K562 (cell line): ENCODE results near the gene KDM2B. TPM values are rescaled to one million over a fixed set of nuclear protein-coding genes. Genes with fewer than 3 reads are reported as not detected.
A peak's percentile ranks its signal among the peaks of the same experiment; 100 is the strongest.

ENCODE experiments used
- BACH1 ChIP-seq: fragments of 200-800 bp; sonication (Bioruptor generic); IDR thresholded peaks from 2 replicates; pipeline ENCODE4 v1.6.1; 2016; ENCODE audit warnings: missing genetic modification characterization, missing compliant biosample characterization
- BCL6 ChIP-seq: fragments of 250-450 bp; sonication (Bioruptor Pico); IDR thresholded peaks from 2 replicates; pipeline ENCODE4 v1.4.0; 2020
- BDP1 ChIP-seq: IDR thresholded peaks from 3 replicates; pipeline ENCODE4 v1.6.1; 2011; ENCODE audit not compliant: insufficient read length, insufficient read depth
- BRD9 ChIP-seq: fragments of 450-650 bp; IDR thresholded peaks from 2 replicates; pipeline ENCODE4 v1.6.1; 2018; ENCODE audit warnings: low read depth; ENCODE audit not compliant: partially characterized antibody
- CCNT2 ChIP-seq: IDR thresholded peaks from 2 replicates; pipeline ENCODE4 v1.6.1; 2011; ENCODE audit warnings: borderline replicate concordance, low read depth, mild to moderate bottlenecking, moderate library complexity, mixed read lengths, low read length; ENCODE audit not compliant: insufficient read length; ENCODE audit errors: extremely low read depth
- CREBBP ChIP-seq: IDR thresholded peaks from one replicate; pipeline ENCODE4 v1.6.1; 2012; ENCODE audit warnings: low read depth, mild to moderate bottlenecking, control low read depth, inconsistent platforms, low read length
- DNMT1 ChIP-seq: fragments of 450-650 bp; IDR thresholded peaks from 2 replicates; pipeline ENCODE4 v1.6.1; 2016; ENCODE audit warnings: antibody characterized with exemption, mild to moderate bottlenecking
- ESRRB ChIP-seq: fragments of 250-450 bp; sonication (Bioruptor Pico); IDR thresholded peaks from 2 replicates; pipeline ENCODE4 v1.5.0; 2020; ENCODE audit warnings: mild to moderate bottlenecking, moderate library complexity, borderline replicate concordance
- ETV5 ChIP-seq: sonication (generic); formaldehyde crosslinking; IDR thresholded peaks from 2 replicates; pipeline ENCODE4 v1.4.0; 2020; ENCODE audit warnings: low read depth, mild to moderate bottlenecking, missing genetic modification reagents
- EWSR1 ChIP-seq: fragments of 450-650 bp; IDR thresholded peaks from 2 replicates; pipeline ENCODE4 v1.6.1; 2018; ENCODE audit warnings: borderline replicate concordance, mild to moderate bottlenecking, low read depth, moderate library complexity; ENCODE audit not compliant: partially characterized antibody
- HOXB6 ChIP-seq: fragments of 250-450 bp; sonication (Bioruptor Pico); IDR thresholded peaks from 2 replicates; pipeline ENCODE4 v1.5.1; 2022; ENCODE audit warnings: mild to moderate bottlenecking, borderline replicate concordance
- LARP7 ChIP-seq: fragments of 450-650 bp; IDR thresholded peaks from 2 replicates; pipeline ENCODE4 v1.6.1; 2016
- PHB2 ChIP-seq: fragments of 450-650 bp; IDR thresholded peaks from 2 replicates; pipeline ENCODE4 v1.6.1; 2017; ENCODE audit warnings: low read depth
- POLR2G ChIP-seq: fragments of 200-400 bp; formaldehyde crosslinking; IDR thresholded peaks from 2 replicates; pipeline ENCODE4 v1.6.1; 2017; ENCODE audit warnings: low read depth, mild to moderate bottlenecking, antibody characterized with exemption, low read length, moderate library complexity
- SIN3B ChIP-seq: fragments of 450-650 bp; IDR thresholded peaks from 2 replicates; pipeline ENCODE4 v1.6.1; 2017; ENCODE audit warnings: low read depth, mild to moderate bottlenecking, moderate library complexity
- SMAD1 ChIP-seq: fragments of 150-350 bp; IDR thresholded peaks from 2 replicates; pipeline ENCODE4 v1.6.1; 2014; ENCODE audit warnings: low read length, low read depth; ENCODE audit not compliant: partially characterized antibody
- SMC3 ChIP-seq: conservative IDR thresholded peaks from 2 replicates; pipeline ENCODE4 v1.6.1; 2011; ENCODE audit warnings: low read depth, low read length, improper control_type of control experiment; ENCODE audit not compliant: insufficient read depth
- ZBTB7A ChIP-seq: IDR thresholded peaks from 2 replicates; pipeline ENCODE4 v1.6.1; 2011; ENCODE audit warnings: low read depth, mild to moderate bottlenecking, low read length, moderate library complexity, borderline replicate concordance; ENCODE audit not compliant: control insufficient read depth
- ZNF239 ChIP-seq: fragments of 250-450 bp; sonication (Bioruptor Pico); IDR thresholded peaks from 2 replicates; pipeline ENCODE4 v1.4.0; 2020; ENCODE audit warnings: mild to moderate bottlenecking
- ZNF3 ChIP-seq: fragments of 250-450 bp; sonication (Bioruptor Pico); IDR thresholded peaks from 2 replicates; pipeline ENCODE4 v1.5.0; 2021; ENCODE audit warnings: mild to moderate bottlenecking, moderate library complexity
- ZNF384 ChIP-seq: IDR thresholded peaks from 2 replicates; pipeline ENCODE4 v1.6.1; 2012; ENCODE audit warnings: low read depth, low read length, improper control_type of control experiment
- ZNF79 ChIP-seq: fragments of 250-450 bp; sonication (Bioruptor Pico); IDR thresholded peaks from 2 replicates; pipeline ENCODE4 v1.4.0; 2020; ENCODE audit warnings: low read depth, mild to moderate bottlenecking, moderate library complexity
- ZSCAN29 ChIP-seq: fragments of 450-650 bp; IDR thresholded peaks from 2 replicates; pipeline ENCODE4 v1.6.1; 2017
- polyA plus RNA-seq, 8 experiments: library from polyadenylated mRNA; depleted of rRNA in 4 of 8; stranded (reverse) in 5 of 8; unstranded in 3 of 8; fragments of >200 nt; fragmentation: Nextera tagmentation in 2 of 8; fragmentation: Illumina TruSeq in 1 of 8; extraction: Ambion mirVana in 2 of 8; extraction: Trizol in 1 of 8; gene quantifications; 2 replicates each; pipeline versions ENCODE4 v1.2.1 to v1.2.3, GENCODE V29; 2011 to 2014; ENCODE audit warnings: inconsistent platforms in 1 of 8, missing spikeins in 1 of 8
- total RNA-seq, 7 experiments: library from RNA; depleted of rRNA in 6 of 7; stranded (reverse); fragments of >200 nt in 6 of 7; fragmentation: Illumina TruSeq in 2 of 7; extraction: Trizol in 2 of 7; gene quantifications; 2 replicates each; pipeline versions ENCODE4 v1.2.1 to v1.2.3, GENCODE V29; 2011 to 2021; ENCODE audit warnings: low replicate concordance in 1 of 7
- TF ChIP-seq, protein P1 (sequence below), 2 experiments: IDR thresholded peaks; 2 replicates each; pipeline ENCODE4 v1.6.1; 2012; ENCODE audit warnings: improper control_type of control experiment in 2 of 2, low read depth in 2 of 2, low read length in 2 of 2, borderline replicate concordance in 1 of 2
- TF ChIP-seq, protein P2 (sequence below): fragments of 450-650 bp; formaldehyde crosslinking; IDR thresholded peaks from 2 replicates; pipeline ENCODE4 v1.4.0; 2022; ENCODE audit warnings: mild to moderate bottlenecking, moderate library complexity
- TF ChIP-seq, protein P3 (sequence below): sonication (generic); formaldehyde crosslinking; IDR thresholded peaks from 2 replicates; pipeline ENCODE4 v1.5.0; 2020; ENCODE audit warnings: missing genetic modification reagents

Gene KDM2B
- total and polyA plus RNA-seq, 9 of the 15 experiments (the other 6 are each of a cell fraction or from before 2014, with no cell fraction given), result 7.4 to 50.5 (median 22.5) TPM

DNA sequence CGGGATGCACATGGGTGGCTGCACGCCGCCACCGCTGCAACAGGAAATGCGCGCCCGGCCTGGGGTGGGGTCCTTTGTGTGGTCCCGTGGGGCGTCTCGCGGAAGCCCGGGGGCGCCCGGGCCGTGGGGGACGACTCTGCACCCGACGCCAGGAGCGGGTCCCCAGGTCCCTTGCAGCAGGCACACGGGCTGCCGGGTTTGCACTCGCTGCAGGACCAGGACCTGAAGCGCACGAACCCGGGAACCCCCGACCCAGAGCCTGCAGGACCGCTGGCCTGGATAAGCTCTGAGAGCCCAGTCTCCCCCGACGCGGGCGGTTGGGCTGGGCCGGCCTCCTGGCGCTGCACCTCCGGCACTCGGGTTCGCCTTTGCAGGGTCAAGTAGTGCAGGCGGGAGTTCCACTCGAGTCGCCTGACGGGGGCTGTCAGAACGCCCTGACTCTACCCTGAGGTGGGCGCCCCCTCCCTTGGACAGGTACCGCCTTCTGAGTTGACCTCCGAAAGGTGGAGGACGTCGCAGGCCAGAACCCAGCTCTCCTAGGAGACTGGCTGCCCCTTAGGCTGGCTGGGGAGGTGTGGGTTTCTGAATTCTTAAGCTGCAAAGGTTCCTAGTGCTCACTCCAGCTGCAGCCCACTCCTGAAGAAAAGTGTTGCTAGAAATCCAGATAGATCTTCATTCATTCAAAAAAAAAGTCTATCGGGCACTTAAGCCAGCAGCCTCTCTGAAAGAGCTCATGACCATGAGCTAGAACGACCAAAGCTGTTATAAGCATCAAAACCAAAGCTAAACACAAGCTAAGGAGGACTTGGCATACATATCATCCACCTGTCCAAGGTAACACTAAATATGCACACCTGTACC is 113.0 kb downstream of the KDM2B start (continued):
- no peak for TF ChIP-seq CREBBP
- TF ChIP-seq, protein P1, sequence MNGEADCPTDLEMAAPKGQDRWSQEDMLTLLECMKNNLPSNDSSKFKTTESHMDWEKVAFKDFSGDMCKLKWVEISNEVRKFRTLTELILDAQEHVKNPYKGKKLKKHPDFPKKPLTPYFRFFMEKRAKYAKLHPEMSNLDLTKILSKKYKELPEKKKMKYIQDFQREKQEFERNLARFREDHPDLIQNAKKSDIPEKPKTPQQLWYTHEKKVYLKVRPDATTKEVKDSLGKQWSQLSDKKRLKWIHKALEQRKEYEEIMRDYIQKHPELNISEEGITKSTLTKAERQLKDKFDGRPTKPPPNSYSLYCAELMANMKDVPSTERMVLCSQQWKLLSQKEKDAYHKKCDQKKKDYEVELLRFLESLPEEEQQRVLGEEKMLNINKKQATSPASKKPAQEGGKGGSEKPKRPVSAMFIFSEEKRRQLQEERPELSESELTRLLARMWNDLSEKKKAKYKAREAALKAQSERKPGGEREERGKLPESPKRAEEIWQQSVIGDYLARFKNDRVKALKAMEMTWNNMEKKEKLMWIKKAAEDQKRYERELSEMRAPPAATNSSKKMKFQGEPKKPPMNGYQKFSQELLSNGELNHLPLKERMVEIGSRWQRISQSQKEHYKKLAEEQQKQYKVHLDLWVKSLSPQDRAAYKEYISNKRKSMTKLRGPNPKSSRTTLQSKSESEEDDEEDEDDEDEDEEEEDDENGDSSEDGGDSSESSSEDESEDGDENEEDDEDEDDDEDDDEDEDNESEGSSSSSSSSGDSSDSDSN (IDR thresholded peaks at IDR 0.05; ENCODE audit: borderline replicate concordance in 1 of 2, low read depth in 2 of 2, low read length in 2 of 2), result peak; percentile 31 to 91; a peak in 3 of 4 replicates
- no peak for TF ChIP-seq ZSCAN29
- no peak for TF ChIP-seq LARP7
- TF ChIP-seq HOXB6, result no peak
- TF ChIP-seq PHB2, result no peak
- TF ChIP-seq, protein P2, sequence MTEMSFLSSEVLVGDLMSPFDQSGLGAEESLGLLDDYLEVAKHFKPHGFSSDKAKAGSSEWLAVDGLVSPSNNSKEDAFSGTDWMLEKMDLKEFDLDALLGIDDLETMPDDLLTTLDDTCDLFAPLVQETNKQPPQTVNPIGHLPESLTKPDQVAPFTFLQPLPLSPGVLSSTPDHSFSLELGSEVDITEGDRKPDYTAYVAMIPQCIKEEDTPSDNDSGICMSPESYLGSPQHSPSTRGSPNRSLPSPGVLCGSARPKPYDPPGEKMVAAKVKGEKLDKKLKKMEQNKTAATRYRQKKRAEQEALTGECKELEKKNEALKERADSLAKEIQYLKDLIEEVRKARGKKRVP (CRISPR knock-in tag), result no peak
- TF ChIP-seq CCNT2, result no peak
- peak; percentile 9; the same call in 1 of the 2 replicates for TF ChIP-seq ZBTB7A
- TF ChIP-seq DNMT1, result no peak
- no peak for TF ChIP-seq SMAD1
- TF ChIP-seq ZNF239 (CRISPR knock-in tag), result no peak
- no peak for TF ChIP-seq BACH1 (tag)
- no peak for TF ChIP-seq SMC3
- no peak for TF ChIP-seq BDP1
- TF ChIP-seq ZNF384, result no peak
- no peak for TF ChIP-seq ZNF79 (CRISPR knock-in tag)
- TF ChIP-seq SIN3B, result 0 out of 2 replicates have a peak, but pooled peaks have one; percentile 19
- no peak for TF ChIP-seq BRD9
- no peak for TF ChIP-seq BCL6 (CRISPR knock-in tag)
- TF ChIP-seq POLR2G, result 0 out of 2 replicates have a peak, but pooled peaks have one; percentile 4
- no peak for TF ChIP-seq ETV5 (CRISPR knock-in tag)
- no peak for TF ChIP-seq EWSR1
- no peak for TF ChIP-seq ZNF3
- TF ChIP-seq, protein P3, sequence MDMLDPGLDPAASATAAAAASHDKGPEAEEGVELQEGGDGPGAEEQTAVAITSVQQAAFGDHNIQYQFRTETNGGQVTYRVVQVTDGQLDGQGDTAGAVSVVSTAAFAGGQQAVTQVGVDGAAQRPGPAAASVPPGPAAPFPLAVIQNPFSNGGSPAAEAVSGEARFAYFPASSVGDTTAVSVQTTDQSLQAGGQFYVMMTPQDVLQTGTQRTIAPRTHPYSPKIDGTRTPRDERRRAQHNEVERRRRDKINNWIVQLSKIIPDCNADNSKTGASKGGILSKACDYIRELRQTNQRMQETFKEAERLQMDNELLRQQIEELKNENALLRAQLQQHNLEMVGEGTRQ, result no peak
- no peak for TF ChIP-seq ESRRB (CRISPR knock-in tag)
